H4 (cell line): ENCODE measurements around the gene KCNK5. TPM values are rescaled to one million over a fixed set of nuclear protein-coding genes. Genes with fewer than 3 reads are reported as not detected.

ENCODE experiments used
- DNase-seq: peaks from one replicate; pipeline ENCODE4 v3.0.0-alpha.2; 2015; ENCODE audit warnings: low spot score
- total RNA-seq: library from RNA; depleted of rRNA; stranded (reverse); fragments of >200 nt; shearing (Covaris generic); gene quantifications from 2 replicates; pipeline ENCODE4 v1.2.3, GENCODE V29; 2014

Gene KCNK5
- total RNA-seq, 1 experiment from 2014 or later, result 0.58 TPM

- DNase-seq, result no peak
These were observed 57.5 kb downstream of the KCNK5 start for GRCh38 chr6:39171489-39172376.

- no peak for DNase-seq
These were observed 58.4 kb downstream of the KCNK5 start for GRCh38 chr6:39170860-39171259.

DNA sequence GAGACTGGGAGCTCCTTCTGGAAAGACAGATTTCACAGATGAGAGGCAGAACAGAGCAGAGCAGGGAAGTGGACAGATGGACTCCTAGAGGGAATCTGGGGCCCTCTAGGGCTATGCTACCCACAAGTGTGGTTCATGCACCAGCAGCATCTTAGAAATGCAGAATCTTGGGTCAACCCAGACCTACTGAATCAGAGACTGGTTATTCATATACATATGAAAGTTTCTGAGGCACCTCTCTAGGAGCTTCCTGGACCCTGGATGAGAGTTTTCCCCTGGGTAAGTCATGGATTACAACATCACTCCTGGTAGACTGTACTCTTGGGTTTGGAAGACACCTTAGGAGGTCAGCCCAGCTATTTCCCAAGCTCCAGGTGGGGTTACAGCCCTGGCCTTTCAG lies 58.9 kb downstream of the KCNK5 start:
- no peak for DNase-seq

- no peak for DNase-seq
These were observed 59.6 kb downstream of the KCNK5 start for GRCh38 chr6:39169448-39170344.

DNA sequence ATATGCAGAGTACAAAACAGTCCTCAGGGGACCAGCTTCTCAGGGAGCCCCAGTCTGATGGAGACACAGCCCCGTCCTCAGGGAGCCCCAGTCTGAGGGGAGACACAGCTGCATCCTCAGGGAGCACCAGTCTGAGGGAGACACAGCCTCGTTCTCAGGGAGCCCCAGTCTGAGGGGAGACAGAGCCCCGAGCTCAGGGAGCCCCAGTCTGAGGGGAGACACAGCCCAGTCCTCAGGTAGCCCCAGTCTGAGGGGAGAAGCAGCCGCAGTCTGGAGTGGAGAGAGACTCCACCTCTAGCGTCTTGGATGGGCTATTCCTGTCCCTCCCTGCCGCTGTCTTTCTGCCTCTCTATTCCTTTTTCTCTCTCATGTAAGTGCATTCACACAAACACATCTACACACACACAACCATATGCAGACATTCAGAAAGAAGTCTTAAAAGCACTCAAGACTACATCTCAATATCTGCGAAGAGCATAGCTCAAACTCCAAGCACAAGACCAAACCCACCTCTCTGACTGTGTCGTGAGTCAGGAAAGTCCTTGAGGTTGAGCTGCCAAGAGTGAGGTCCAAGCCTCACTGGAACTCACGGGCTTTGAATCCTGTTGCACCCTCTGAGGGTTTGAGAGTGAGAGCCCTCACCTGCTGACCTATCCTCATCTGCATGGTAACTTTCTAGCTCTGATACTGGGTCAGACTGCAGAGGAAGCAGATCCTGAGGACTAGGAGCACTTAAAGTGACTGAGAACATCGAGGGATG lies 61.2 kb downstream of the KCNK5 start:
- no peak for DNase-seq

DNA sequence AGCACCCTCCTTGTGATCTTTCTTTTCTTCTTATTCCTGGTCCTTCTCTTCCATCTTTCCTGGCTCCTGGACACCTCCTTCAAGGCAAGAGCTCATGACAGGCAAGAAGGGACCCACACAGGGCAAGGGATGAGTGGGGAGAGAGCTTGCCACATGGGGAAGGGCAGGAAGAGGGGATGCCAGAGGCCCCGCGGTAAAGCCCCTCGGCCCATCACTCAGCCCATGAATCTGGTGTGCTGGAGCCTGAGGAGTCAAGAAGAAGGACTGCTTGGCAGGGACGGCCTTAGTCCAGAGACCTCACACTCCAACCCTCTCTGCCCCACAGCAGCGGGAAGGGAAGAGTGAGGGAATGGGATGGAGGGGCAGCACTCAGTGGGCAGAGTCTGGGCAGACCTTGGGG lies 62.0 kb downstream of the KCNK5 start:
- no peak for DNase-seq

- no peak for DNase-seq
These were observed 62.4 kb downstream of the KCNK5 start for GRCh38 chr6:39166912-39167290.

- peak; percentile 75 for DNase-seq
These were observed 62.9 kb downstream of the KCNK5 start for GRCh38 chr6:39166189-39166911.

DNA sequence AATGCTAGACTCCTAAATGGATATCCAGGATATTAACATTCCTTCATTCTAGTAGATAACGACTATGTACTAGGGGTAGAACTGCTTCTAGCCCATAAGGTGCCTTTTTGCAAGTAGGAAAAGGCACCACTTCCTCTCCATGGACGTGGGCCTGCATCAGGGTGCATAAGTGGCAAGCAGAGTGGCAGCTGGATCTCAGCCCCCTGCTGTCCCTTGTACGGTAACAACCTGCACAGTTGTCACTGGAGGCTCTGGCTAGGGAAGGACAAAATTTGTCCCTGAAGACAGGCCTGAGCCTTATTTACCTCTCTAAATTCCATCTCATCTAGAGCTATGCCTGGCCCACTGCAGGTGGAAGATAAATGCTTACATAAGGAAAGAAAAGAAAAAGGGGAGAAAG lies 71.8 kb downstream of the KCNK5 start:
- DNase-seq, result no peak

GRCh38 chr6:39156801-39157200 lies 72.5 kb downstream of the KCNK5 start:
- no peak for DNase-seq

- no peak for DNase-seq
These were observed 74.6 kb downstream of the KCNK5 start for GRCh38 chr6:39154705-39155104.

DNA sequence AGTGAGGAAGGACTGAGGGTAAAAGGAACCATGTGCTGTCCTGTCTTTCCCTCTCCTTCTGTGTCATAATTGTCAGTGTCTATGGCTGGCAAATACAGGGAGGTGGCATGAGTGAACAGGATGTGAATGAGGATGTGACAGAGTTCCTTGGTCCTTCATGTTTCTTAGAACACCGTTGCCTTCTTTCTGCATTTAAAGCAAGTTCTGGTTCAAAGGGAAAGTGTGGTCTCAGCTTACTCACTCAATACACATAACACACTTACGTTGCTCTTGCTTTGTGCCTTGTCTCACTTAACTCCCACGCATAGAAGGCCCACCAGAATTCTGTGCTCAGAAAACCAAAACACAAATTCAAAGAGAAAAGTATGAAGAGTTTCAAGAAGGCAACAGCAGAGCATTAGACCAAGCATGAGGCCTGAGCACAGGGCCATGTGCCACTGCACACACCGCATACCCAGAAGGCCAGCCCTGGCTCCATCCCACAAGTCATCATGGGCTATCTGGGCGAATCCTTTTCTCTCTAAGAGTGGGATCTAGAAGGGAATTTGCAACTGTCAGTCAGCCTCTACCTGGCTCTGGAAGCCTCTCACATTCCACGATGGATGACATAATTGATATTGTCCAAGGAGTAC lies 75.4 kb downstream of the KCNK5 start:
- no peak for DNase-seq

DNA sequence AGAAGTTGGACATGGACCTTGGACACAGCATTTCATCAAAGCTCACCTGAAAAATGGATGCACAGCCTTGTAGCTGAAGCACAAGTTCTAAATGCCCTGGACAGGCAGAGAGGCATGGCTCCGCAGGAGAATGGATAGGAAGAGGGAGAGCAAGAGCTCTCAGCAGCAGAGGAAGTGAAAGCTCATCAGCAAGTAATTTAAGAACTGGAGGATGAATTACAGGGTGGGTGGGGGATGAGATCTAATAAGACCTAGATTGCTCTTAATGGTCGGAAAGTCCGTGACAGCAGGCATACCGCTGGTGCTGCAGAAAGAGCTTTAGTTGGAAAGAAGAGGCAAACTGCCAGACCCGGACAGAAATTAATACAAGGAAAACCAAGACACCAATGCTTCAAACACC lies 77.0 kb downstream of the KCNK5 start:
- DNase-seq, result no peak

DNA sequence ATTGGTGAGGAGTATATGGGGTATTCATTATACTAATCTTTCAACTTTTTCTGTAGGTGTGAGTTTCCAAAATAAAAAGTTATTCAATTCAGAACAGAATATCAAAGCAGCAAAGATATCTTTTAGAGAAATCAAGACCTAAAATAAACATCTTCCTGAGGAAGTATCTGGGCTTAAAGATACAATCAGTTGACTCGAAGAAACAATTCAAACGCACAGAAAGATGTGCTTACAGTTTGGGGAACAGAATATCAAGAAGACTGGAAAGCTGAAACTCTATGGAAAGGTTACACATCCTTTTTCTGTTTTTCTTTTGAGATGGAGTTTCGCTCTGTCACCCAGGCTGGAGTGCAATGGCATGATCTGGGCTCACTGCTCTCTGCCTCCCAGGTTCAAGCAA lies 78.1 kb downstream of the KCNK5 start:
- no peak for DNase-seq

GRCh38 chr6:39144481-39145173 lies 84.6 kb downstream of the KCNK5 start:
- no peak for DNase-seq

DNA sequence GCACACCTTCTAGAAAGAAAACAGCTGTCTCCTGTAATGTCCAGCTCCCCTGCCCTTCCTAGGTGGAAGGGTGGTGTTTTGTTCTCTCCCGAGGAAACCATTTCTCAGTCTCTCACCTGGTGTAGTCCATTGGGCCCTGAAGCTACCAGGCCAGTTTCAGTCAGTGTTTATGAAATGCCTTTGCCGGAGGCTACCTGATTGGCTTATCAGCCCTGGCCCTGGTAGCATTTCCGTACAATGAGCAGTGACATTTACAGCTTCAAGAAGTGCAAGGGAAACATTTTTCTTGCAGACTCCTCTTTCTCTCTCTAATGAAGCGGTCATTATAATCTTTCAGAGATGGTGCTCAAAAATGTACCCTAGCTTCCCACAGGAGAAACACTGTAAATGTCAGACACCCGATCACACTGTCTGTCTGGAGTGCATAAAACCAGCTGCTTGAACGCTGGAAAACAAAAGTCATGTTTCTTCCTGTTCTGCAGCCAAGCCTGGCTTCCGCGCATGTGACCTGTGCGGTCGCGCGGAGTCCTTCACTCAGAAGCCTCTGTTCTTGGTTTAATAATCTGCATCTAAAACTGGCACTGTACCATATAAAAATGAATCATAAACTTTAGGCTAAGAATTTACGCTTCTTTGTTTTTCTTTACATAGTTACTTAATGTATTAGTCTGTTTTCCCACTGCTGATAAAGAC lies 85.9 kb downstream of the KCNK5 start:
- no peak for DNase-seq

GRCh38 chr6:39140556-39141167 lies 88.6 kb downstream of the KCNK5 start:
- DNase-seq, result no peak
